22Rv1 (cell line): ENCODE data around the gene LCMT1.

ENCODE experiments used
- H3K27ac ChIP-seq: fragments of 450-650 bp; 2 replicates; pipeline ENCODE4 v1.5.1; 2017
- CTCF ChIP-seq: fragments of 450-650 bp; IDR thresholded peaks from 2 replicates; pipeline ENCODE4 v1.5.1; 2017; ENCODE audit warnings: mild to moderate bottlenecking
- ZFX ChIP-seq: fragments of 450-650 bp; IDR thresholded peaks from 2 replicates; pipeline ENCODE4 v1.6.1; 2017; ENCODE audit warnings: antibody characterized with exemption, borderline replicate concordance

The LCMT1 gene

GRCh38 chr16:25224731-25225319 lies 113.3 kb downstream of the LCMT1 start:
- TF ChIP-seq CTCF (no peak), ZFX (no peak)
- H3K27ac ChIP-seq, result no peak overlapping the region
